Measurements from ENCODE around the gene CACNG8. TPM values are rescaled to one million over a fixed set of nuclear protein-coding genes. Genes with fewer than 3 reads are reported as not detected.

The CACNG8 gene
- polyA plus RNA-seq, 1 of the 3 experiments (the other 2 are of a cell fraction) = 1.3 TPM

GRCh38 chr19:53944416-53944815, 18.3 kb upstream of the CACNG8 start:
- WGBS (ENCODE audit: low lambda C conversion rate) = 95% methylated on average over 4 of the region's 4 CpGs
- TF ChIP-seq FOXJ3 (CRISPR knock-in tag; IDR thresholded peaks at IDR 0.05) (no peak), CHD2 (IDR thresholded peaks at IDR 0.05; ENCODE audit: low read length, partially characterized antibody) (no peak), ZBTB33 (IDR thresholded peaks at IDR 0.05; ENCODE audit: borderline replicate concordance, low read depth) (no peak), EP300 (IDR thresholded peaks at IDR 0.05; ENCODE audit: borderline replicate concordance in 1 of 2, low read depth in 1 of 2, low read length in 1 of 2) (no peak), GATA2 (CRISPR knock-in tag; IDR thresholded peaks at IDR 0.05) (no peak), USF1 (IDR thresholded peaks at IDR 0.05; ENCODE audit: borderline replicate concordance, low read depth) (no peak), REST (IDR thresholded peaks at IDR 0.05; ENCODE audit: low read depth, low read length) (no peak), YY1 (IDR thresholded peaks at IDR 0.05; ENCODE audit: low read depth) (no peak), MAX (IDR thresholded peaks at IDR 0.05; ENCODE audit: low read depth) (no peak), NFIC (IDR thresholded peaks at IDR 0.05; ENCODE audit: borderline replicate concordance) (no peak), USF2 (IDR thresholded peaks at IDR 0.05; ENCODE audit: borderline replicate concordance, low read depth, low read length) (no peak), FOXM1 (IDR thresholded peaks at IDR 0.05; ENCODE audit: low read depth) (no peak), RAD21 (IDR thresholded peaks at IDR 0.05; ENCODE audit: low read length) (no peak), MXI1 (IDR thresholded peaks at IDR 0.05; ENCODE audit: low read depth, low read length) (no peak), PBX3 (IDR thresholded peaks at IDR 0.05) (no peak), TEAD4 (IDR thresholded peaks at IDR 0.05; ENCODE audit: borderline replicate concordance, insufficient read depth) (no peak), IRF3 (IDR thresholded peaks at IDR 0.05; ENCODE audit: low read depth, low read length) (no peak), NRF1 (IDR thresholded peaks at IDR 0.05; ENCODE audit: low read depth, low read length) (no peak), GABPA (IDR thresholded peaks at IDR 0.05; ENCODE audit: low read depth) (no peak)
- POLR2A ChIA-PET = no interaction called here
- no peaks in the 10 kb centered on the region; a peak in 2 of 4 replicates for H3K4me1 ChIP-seq (ENCODE audit: control insufficient read depth in 1 of 2, insufficient read depth in 2 of 2, low read depth in 1 of 2, low read length in 1 of 2)
- H3K79me2 ChIP-seq (ENCODE audit: insufficient read depth) = no peaks in the 10 kb centered on the region
- no peaks in the 10 kb centered on the region for H3K9me2 ChIP-seq
- no peak overlapping the region for H3K4me2 ChIP-seq
- H3K9ac ChIP-seq = no peak overlapping the region
- DNase-seq = no peak
- H3K27me3 ChIP-seq (ENCODE audit: insufficient read depth) = no peaks in the 10 kb centered on the region
- H3K36me3 ChIP-seq (replicated peaks in 1 of 2; ENCODE audit: control insufficient read depth in 1 of 2, insufficient read depth in 2 of 2, low read length in 1 of 2) = no peaks in the 10 kb centered on the region
- CTCF ChIA-PET = interaction anchor here (0.7 kb wide), 1 partner anchor 31 kb away, joined by 3 read pairs; no protein-coding TSS in a partner anchor
- H3K9me3 ChIP-seq = no peaks in the 10 kb centered on the region
- no peaks in the 10 kb centered on the region for H4K20me1 ChIP-seq (ENCODE audit: insufficient read depth)
- H3K4me3 ChIP-seq (ENCODE audit: low read depth in 2 of 2, low read length in 1 of 2) = no peak overlapping the region
- H3F3A ChIP-seq (replicated peaks; ENCODE audit: insufficient read depth) = peaks cover 13% of the 10 kb centered on the region
- no peak overlapping the region for H3K27ac ChIP-seq (ENCODE audit: low read depth in 2 of 2, low read length in 1 of 2)
- peak overlapping the region; percentile 98; the same call in 1 of the 2 replicates for H2AFZ ChIP-seq (ENCODE audit: low read depth)

Measured in SK-N-SH (cell line).